Stimulated activated CD4-positive, alpha-beta T cell treated with anti-CD3 and anti-CD28 coated beads, TNF-alpha, amount 100 ng/mL, for 24 hours (primary cell): ENCODE data around the gene IQGAP1.
"Not testable (repeated sequence)": the region's sequence is repeated elsewhere in the genome, so short reads cannot be mapped to it uniquely, and the experiment has no call there.

Source experiments
- DNase-seq, 3 experiments: peaks; one replicate each; pipeline ENCODE4 v3.0.0-alpha.2; 2020; ENCODE audit warnings: low read depth in 3 of 3

Gene IQGAP1

DNA sequence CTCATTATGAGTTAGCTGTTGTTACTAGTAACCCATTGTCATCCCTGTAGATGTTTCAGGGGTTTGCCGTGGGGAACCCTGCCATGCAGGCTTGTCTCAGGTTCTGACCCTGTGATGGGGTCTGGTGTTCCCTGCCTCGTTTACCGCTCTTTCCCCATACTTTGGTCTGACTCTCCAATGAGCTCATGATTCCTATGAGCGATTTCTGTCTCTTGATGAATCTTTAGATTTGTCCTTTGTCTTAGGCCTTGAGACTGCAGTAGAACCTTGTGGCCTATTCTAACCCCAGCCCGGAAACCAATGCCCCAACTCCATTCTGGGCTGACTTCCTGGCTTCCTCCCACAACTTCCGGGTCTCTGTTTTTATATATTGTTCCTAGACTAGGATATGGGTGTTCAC is 11.3 kb upstream of the IQGAP1 start:
- DNase-seq = peak in 1 of 3 experiments; percentile 30

DNA sequence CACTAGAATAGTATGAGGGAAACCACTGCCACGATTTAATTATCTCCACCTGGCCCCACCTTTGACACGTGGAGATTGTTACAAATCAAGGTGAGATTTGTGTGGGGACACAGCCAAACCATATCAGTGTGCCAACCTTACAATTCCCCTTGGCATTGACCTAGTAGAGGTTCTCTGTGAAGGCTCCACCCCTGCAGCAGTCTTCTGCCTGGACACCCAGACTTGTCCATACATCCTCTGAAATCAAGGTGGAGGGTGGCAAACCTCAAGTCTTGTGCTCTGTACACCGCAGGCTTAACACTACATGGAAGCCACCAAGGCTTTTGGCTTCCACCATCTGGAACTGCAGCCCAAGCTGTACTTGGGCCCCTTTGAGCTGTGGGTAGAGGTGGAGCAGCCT is 8.8 kb upstream of the IQGAP1 start:
- DNase-seq = no peak

DNA sequence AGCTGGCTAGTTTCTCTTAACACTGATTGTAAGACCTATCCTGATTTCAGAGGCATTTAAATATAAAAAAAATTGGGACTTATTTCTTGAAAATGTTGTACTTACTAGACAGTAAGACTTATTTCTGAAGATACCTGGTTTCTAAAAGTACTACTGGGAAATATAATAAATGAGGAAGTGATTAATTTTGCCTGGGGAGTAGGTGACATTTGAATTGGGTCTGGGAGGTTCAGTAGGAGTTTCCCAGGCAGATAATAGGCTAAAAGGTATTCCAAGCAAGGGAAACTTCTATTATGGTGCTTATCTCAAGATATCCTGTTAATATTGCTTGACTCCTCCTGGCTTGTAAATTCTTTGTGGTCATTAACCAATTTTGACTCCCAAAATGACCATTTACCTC is 6.5 kb upstream of the IQGAP1 start:
- DNase-seq = no peak

DNA sequence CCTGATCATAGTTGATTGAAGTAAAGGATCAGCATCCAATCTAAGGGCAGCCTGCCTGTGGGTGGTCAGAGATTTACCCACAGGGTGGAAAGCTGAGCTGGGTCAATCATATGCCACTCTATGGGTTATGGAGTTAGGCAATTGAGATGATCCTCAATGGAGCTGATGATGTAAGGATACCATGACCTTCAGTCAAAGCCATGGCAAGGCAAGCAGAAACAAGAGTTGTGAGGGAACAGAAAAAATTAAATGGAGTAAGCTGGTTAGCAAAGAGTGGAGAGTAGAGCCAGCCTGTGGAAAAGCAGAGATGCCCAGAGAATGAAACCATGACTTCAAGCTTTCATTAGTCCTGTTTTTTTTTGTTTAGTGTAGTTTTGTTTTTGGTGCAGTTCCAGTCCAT is 5.7 kb upstream of the IQGAP1 start:
- no peak for DNase-seq

DNA sequence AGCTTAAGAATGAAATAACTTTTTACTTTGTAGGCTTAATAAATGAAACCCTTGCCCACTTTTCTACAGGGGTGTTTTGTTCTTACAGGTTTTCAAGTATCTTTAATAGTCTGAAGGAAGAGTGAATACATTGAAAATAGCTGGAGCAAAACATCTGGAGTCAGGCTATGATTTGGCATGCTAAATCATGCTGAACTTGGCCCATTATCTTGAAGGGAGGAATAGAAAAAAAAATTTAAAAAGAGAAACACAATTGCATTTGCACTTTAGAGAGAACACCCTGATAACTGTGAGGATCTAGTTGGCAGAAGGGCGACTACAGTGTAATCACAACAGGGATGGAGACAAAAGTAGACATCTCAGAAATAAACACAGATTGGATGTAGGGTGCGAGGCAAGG is 1.8 kb upstream of the IQGAP1 start:
- no peak for DNase-seq

DNA sequence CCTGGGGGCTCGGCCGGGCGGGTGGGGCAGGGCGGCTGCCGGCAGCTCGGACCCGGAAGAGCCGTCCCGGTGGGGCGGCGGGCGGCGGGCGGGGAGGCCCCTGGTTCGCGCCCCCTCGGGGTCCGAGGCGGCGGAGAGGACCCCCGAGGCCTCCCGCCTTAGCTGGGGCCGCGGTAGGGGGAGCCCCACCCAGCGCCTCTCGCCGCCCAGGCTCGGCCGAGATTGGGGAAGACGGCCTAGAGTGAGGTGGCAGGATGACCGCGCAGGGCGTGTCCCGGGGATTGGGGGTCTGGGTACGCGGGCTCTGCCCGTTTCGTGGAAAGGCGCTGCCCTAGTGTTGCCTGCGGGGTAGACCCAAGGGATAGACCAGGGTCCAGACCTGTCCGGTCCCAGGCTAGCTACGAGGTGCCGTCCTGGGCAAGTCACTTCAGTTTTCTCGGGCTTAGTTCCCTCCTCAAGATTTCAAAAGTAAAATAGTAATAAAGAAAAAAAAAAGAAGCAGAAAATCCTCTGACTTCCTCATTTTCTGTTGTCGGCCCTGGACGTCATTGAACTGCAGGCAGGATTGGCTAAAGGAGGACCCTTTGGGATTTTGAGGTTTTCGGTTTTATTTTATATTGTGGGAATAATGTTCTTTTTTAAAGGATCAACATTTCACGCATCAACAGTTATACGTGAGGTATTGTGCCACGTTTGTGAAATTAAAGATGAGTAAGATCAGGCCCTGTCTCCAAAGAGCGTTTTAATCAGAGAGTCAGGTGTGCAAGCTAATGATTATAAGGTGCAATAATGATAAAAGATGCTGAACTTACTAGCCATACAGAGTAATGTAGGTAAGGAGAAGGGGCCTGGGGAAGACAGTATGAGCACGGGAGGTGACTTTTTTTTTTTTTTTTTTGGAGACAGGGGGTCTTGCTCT is 679 bp downstream of the IQGAP1 start:
- DNase-seq = peak in 2 of 3 experiments; percentile 18 to 53

DNA sequence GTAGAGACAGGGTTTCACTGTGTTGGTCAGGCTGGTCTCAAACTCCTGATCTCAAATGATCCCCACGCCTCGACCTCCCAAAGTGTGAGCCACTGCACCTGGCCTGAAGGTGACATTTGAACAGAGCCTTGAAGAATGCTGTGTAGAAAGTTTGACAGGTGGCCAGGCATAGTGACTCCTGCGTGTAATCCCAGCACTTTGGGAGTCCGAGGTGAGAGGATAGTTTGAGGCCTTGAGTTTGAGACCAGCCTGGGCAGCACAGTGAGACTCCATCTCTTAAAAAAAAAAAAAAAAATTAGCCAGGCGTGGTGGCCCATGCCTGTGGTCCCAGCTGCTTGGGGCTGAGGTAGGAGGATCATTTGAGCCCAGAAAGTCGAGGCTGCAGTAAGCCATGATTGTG is 1.5 kb downstream of the IQGAP1 start:
- DNase-seq = no peak

DNA sequence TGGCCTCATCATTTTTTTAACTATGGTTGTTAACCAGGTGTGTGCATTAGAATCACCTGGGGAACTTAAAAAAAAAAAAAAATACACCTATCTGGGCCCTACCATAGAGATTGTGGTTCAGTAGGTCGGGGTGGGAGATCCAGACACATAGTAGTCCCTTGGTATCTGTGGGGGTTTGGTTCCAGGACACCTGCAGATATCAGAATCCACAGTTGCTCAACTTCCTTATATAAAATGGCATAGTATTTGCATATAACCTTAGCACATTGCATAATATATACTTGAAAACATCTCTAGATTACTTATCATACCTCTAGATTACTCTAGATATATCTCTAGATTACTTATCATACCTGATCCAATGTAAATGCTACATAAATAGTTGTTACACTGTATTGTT is 5.0 kb downstream of the IQGAP1 start:
- DNase-seq = no peak

DNA sequence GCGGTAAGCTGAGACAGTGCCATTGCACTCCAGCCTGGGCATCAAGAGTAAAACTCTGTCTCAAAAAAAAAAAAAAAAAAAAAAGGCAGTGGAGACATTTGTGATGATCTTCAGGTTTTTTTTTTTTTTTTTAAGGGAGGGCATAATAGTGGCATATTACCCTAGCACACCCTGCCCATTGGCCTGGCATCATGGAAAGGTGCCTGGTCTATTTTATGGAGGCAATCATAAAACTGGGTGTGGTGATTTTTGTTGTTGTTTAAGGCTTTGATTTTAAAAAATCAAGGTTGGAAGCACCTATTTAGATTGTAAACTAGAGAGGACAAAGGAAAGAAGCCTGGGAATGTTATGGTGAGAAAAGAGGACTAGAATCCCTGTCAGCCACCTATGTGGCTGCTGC is 6.0 kb downstream of the IQGAP1 start:
- DNase-seq = no peak

DNA sequence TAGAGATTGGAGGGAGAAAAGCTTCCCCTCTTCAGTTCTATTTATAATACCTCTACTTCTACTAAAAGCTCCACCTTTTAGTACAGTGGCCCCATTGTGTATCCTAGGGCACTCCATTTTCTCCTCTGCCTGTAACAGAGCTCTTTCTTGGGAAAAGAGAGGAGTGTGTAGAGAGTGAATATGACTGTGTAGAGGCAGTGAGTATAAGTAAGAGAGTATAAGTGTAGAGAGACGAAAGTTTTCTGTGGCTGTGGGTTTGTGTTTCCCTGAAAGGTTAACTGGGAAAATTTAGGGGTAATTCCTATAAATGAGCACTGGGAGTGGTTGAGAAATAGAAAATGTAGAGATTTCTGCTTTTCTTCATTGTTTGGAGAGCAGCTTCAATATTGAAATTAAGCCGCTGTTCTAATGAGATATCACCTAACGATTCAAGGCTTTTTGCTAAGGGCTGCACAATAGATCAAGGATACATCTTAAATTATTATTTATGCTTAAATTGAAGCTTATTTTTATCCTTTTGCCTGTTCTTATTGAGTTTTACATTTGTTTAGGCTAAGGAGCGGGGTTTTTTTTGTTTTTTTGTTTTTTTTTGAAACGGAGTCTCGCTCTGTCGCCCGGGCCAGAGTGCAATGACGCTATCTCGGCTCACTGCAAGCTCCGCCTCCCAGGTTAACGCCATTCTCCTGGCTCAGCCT is 6.9 kb downstream of the IQGAP1 start:
- no peak for DNase-seq

DNA sequence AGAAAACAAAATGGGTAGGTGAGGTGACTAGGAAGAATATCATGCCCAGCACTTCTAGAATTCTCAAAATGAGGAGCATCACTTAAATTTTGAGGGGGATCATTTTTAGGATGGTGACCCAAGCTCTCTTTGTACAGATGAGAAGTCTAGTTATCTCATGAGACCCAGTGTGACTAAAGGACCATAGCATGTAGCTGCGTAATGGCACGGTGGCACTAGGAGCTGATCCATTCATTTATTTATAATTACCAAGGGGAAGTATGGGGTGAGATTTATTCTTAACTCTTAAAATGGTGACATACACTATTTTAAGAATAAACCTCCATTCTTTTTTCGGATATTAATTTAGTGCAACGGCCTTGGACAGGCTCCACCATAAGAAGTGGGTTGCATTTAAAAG is 8.3 kb downstream of the IQGAP1 start:
- DNase-seq = no peak

DNA sequence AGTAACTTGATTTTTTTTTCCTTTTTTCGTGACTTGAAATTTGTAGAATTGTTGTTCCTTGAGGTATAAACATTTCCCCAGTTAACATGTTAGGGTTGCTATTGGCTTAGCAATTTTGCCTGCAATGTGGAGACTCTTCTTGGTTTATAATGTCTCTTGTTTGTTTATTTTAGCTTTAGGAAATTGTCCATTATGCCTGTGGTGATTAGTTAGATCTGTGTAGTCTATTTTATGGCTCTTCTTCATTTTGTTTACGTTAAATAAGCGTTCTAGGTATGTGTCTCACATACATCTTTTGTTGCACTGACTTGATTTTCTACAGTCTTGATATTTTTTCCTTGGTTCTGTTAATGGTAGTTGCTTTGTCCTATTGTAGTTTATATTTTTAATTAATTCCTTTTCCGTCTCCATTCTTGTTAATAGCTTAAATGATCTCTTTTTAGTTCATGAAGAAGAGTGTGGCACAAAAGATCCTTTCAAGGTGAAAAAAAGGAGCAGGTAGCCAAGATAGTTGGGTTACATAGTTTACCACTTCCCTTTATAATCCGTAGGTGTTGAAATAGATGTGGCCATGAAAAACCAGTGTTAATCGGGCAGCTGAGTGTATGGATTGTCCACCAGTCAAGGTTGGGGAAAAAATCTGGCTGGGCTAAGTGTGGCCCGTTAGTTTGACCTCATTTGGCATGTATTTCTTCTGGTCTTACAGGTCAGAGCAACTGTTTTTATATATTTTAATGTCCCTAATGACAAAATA is 12.1 kb downstream of the IQGAP1 start:
- no peak for DNase-seq

DNA sequence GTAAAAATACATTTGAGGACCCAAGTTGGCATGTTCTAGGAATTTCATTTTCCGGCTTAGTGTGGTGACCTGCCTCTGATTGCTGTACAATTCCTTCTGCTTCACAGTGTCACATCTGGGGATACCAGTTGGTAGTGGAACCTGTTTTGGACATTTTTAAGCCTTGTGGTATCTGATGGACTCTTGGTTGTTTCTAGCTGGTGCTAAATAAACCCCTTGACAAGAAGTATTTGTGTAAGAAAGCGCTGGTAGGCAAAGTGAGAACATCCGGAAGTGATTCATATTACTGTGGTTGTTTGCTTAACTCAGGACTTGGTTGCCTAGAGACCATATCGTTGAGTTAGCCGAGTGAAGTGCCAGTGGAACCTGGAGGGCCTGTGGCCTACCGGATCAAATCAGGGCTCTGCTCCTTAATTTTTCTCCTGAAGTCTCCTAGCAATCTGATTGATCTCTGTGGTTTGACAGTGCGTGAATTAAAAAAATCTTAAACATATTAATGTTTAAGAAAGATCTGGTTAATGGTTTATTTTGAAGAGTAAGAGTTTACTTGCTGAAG is 12.8 kb downstream of the IQGAP1 start:
- peak in 2 of 3 experiments; percentile 31 to 37 for DNase-seq

DNA sequence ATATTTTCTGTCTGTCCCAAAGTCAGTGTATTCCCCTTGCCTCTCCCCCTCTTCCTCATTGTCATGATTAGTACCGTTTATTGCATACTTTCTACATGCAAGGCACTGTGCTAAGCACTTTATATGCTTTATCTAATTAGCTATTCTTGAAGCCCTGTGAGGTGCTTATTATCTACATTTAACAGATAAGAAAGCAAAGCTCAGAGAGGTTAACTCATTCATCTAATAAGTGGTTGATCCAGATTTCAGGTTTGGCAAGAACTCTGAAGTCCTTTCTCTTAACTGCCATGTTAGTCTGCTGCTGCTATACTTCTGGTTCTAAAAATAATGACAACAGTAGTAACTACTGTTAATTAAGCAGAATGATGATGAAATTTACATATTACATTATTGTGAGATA is 13.5 kb downstream of the IQGAP1 start:
- no peak for DNase-seq

DNA sequence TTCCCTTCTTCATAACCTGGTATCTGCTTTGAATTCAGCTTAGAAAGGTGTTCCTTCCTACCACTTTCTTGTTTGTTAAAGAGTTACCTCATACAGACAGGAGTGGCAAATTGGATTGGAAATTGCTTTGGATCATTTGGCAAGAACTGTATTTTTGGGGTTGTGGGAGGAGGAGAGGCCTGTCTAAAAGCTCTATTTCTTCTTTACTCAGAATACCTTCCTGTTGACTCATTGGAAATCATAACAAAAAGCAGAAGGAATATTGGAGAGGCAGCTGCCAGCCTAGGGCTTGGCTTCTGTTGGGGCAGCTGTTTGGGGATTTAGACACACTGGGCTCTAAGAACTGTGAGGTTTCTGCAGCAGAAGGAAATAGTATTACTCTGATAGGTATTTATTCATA is 14.2 kb downstream of the IQGAP1 start:
- no peak for DNase-seq

DNA sequence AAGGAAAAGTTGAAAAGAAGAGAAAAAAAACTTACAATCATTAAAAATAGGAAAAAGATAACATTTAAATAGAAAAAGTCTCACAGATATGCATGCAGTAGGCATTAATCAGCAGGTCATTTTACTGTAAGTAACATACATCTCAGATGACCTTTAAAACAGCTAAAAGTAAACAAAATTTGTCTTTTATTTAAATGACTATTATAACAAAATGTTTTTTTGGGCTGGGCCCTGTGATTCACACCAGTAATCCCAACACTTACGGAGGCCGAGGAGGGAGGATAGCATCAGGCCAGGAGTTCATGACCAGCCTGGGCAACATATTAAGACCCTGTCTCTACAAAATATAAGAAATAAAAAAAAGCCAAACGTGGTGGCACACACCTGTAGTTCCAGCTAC is 14.7 kb downstream of the IQGAP1 start:
- DNase-seq = no peak

DNA sequence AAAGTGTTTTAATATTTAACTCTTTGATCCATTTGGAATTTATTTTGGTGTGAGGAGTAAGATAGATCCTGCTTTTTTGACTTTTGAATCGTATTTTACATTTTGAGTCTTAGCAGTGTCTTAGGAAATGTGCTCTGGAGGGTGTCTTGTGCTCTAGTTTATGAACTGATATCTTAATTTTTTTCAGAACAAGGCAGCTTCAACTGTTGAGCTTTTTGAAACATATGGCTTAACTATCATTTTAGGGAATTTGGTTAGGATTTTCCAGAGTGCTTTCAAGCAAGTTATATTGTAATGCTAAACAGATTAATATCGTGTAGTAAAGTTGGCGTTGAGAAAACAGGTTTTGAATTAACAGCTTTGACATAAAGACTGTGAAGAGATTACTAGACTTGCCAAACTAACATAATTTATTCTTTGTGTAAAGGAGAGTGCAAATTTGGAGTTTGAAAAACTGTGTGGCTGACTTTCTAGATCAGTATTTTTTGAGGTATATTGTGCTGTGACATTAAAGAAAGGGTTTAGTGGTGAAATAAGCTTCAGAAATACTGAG is 17.1 kb downstream of the IQGAP1 start:
- DNase-seq = no peak

DNA sequence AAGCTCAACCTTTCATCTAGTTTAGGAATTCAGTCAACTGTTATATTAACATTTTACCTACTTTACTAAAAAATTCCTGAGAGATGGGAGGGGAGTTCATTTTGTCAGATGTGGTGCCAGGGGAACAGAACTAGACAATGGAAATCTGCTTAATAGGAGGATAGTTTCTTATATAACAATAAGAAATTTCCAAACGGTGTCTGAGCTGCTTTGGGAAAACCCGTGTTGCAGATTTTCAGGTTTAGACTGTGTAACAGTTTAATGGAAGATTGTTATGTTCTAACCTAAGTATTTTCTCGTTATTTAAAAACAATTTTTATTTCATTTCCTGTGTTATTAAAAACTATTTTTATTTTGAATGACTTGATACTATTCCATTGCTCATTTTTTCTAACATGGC is 19.3 kb downstream of the IQGAP1 start:
- no peak for DNase-seq

DNA sequence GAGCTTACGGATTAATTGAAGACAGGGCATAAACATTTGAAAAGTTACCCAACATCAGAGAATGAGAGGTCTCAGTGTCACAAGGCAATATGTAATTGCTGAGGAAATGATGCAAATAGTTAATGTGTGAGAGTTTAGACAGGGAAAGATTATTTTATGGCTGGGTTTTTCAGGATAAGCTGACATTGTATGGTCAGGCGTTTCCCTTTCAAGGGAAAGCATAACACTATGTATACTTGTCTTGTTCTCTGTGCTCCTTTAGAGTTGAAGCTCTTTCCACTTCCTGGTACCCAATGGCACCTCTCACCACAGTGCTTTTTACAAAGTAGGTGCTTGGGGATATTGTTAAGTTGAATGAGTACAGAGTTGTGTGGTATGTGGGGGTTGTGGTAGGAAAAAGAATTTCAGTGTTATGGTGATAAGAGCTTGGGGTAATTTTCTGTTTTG is 19.9 kb downstream of the IQGAP1 start:
- no peak for DNase-seq

DNA sequence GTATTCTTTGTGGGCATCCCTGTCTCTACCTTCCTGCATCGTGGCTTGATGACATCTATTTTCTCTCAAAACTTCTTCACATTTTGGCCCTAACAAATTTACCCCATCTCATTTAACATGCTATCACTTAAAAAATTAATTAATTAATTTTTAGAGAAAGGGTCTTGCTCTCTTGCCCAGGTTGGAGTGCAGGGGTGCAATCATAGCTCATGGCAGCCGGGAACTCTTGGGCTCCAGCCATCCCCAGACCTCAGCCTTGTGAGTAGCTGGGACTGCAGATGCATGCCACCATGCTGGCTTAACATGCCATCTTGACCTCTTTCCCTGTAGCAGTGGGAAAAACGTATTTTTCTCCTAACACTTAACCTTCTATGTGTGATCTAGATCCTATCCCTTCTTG is 20.6 kb downstream of the IQGAP1 start:
- no peak for DNase-seq

DNA sequence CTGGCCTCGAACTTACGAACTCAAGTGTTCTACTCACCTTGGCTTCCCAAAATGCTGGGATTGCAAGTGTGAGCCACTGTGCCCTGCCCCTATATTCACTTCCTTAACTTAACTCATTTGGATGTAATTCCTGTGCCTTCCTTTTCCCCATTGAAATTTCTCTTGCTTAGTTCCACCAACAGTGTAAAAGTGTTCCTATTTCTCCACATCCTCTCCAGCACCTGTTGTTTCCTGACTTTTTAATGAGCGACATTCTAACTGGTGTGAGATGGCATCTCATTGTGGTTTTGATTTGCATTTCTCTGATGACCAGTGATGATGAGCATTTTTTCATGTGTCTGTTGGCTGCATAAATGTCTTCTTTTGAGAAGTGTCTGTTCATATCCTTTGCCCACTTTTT is 21.5 kb downstream of the IQGAP1 start:
- not testable (repeated sequence) for DNase-seq

DNA sequence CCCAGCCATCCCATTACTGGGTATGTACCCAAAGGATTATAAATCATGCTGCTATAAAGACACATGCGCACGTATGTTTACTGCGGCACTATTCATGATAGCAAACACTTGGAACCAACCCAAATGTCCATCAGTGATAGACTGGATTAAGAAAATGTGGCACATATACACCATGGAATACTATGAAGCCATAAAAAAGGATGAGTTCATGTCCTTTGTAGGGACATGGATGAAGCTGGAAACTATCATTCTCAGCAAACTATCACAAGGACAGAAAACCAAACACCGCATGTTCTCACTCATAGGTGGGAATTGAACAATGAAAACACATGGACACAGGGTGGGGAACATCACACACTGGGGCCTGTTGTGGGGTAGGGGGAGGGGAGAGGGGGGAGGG is 22.3 kb downstream of the IQGAP1 start:
- not testable (repeated sequence) for DNase-seq
